Activated CD4-positive, alpha-beta T cell treated with anti-CD3 and anti-CD28 coated beads, Interleukin-2, amount 50 U/mL, for 4 hours (primary cell): ENCODE data around the gene CNN3.

Experiments used
- DNase-seq, 2 experiments: peaks; one replicate each; pipeline ENCODE4 v3.0.0-alpha.2; 2020

The CNN3 gene

DNA sequence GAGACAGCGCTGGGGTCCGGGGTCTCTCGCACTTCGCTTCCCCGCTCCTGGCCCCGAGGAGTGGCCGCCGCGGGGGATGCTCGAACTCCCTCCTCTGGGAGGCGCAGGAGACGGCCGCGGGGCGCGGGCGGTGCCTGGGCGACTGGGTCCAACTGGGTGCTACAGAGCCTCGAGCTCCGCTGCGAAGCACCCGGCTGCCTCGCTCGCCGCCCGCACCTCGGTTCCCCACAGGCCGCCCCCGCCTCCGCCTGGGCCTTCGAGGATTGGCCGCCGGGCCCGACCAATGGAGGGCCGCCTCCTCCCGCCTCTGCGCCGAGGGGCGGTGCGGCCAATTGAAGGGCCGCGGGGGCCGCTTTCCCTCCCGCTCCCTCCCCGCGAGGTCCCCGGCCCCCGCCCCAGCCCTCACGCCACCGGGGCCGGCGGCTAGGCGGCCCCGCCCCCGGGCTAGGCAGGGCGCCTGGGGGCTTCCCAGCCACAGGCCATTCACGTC is at the start of gene CNN3:
Gene CNN3 (minus strand): TSS at position 196 of the 490 bp plus-strand sequence. CDS start 216 bp downstream, outside the sequence.
- peak; percentile 55 to 67 for DNase-seq

DNA sequence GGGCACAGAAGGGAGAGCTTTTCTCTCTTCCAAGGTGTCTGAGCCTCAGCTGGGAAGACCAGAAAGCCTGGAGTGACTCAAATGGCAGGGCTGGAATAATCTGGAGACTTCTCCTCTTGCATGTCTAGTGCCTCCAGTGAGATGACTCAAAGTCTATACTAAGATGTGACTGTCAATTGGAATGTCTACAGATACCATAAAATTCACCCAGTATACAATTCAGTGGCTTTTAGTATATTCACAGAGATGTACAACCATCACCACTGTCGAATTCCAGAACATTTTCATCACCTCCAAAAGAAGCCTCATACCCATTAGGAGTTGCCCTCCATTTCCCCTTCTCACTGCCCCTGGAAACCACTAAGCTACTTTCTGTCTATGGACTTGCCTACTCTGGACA is 47.9 kb upstream of the CNN3 start:
- no peak for DNase-seq

DNA sequence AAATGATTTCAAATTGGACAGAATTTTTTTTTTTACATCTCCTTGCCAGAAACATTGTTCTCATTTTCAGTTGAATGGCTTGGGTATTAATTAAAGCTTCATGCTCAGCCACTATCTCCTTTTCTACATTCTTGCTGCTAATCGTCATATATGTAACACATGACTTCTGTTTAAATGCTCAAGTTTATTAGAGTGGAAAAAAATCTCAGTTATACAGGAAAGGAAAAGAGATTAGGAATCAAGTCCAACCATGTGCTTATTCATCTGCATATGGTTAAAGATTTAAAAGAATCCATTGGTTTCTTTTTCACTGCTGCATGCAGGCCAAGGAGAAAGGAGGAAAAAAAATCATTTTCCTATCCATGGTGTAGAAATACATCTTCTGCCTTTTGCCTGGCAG is 47.3 kb upstream of the CNN3 start:
- DNase-seq, result no peak

DNA sequence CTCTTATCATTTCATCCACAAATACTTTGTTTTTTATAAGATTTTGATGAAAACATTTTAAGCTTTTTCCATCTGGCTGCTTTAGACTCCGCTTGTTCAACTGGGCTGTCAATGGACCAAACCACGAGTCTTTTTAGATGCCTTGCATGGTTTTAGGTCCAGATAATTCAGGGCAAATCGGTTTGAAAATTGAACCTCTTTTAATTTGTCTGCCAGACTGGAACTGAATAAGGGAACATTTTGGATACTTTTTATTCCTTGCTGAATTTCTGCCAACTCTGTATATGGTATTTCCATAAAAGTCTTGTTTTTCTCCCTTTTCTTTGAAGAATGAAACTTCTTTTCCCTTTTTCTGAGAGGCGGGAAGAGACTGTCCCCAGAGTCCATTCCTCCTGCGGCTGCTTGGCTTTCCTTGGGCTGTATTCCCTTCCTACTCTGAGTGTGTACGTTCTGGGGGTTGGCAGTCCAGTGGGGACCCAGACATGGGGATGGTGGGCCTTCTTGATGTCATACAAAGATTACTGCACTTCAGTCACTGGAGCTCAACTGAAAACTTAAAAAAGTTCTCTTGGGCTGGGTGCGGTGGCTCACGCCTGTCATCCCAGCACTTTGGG is 46.5 kb upstream of the CNN3 start:
- no peak for DNase-seq

DNA sequence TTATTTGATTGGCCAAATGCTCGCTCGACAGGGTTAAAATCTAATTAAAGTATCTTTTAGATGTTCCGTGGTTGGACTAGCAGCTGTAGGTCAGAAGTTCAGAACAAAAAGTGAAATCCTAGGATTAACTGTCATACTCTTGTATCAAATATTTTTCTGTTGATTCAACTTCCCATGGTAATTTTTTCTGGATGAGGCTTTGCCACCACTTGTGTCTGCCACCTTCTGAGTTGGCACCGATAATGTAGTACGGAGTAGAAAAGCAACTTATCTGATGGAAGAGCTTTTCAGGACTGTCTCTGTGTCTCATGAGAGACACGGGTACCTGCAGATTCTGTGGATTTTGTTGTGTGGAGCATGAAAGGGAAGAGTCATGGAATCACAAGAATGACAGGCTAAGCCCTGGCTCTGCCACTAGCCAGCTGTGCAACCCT is 44.6 kb upstream of the CNN3 start:
- no peak for DNase-seq

DNA sequence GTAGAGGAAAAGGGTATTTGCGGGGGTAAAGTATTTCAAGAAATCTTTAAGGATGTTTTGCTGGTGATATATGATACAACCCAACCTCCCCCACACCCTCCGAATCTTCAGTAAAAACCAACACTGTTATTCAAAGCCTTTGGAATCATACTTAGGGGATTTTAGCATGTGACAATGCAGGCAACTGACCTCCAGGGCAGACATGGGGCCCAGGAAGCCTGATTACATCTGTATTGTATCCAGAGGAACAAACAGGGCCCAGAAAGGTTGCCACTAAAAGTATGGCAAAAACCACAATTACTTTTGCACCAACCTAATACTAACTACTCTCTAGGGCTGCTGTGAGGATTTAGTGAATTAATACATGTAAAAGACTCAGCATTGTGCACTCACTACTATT is 43.9 kb upstream of the CNN3 start:
- no peak for DNase-seq

DNA sequence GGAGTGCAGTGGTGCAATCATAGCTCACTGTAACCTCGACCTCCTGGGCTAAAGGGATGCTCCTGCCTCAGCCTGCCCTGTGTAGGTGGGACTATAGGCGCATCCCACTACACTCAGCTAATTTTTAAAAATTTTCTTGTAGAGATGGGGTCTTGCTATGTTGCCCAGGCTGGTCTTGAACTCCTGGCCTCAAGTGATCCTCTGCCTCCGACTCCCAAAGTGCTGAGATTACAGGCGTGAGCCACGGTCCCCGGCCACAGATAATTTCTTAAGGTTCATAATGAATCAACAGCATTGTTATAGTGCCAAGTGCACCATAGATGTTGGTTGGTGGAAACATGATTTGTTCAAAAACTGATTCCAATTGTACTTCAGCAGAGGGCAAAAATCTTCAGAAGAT is 42.2 kb upstream of the CNN3 start:
- DNase-seq, result no peak

DNA sequence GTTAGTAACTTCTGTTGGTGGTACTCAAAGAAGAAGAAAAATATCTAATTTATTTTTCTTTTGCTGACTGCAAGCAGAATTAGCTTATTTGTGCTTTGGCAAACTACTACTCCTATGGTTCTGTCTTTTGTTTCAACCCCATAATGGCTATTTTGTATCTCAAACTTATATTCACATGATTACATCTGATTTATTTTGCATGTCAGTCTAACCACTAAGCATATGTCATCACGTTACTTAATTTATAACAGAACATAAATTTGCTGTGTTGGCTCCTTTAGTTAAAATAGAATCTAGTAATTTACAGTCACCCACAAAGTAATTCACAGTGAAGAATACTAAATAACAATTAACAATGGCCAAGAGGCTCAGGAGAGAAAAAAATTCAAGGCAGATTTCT is 39.1 kb upstream of the CNN3 start:
- DNase-seq, result no peak

DNA sequence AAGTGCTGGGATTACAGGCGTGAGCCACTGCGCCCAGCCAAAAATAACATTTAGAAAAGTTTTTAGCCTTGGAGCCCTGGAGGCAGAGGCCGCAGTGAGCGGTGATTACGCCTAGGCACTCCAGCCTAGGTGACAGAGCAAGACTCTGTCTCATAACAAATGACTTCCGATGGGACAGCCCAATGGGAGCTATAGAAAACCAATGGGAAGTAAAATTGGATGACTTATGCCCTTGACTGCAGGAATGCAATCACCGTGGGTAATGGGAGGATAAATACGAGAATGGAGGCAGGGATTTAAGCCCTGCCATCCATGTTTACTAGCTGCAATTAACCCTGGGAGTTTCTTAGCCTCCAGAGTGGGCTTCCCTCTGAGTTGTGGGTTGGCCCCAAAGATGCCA is 37.0 kb upstream of the CNN3 start:
- no peak for DNase-seq

DNA sequence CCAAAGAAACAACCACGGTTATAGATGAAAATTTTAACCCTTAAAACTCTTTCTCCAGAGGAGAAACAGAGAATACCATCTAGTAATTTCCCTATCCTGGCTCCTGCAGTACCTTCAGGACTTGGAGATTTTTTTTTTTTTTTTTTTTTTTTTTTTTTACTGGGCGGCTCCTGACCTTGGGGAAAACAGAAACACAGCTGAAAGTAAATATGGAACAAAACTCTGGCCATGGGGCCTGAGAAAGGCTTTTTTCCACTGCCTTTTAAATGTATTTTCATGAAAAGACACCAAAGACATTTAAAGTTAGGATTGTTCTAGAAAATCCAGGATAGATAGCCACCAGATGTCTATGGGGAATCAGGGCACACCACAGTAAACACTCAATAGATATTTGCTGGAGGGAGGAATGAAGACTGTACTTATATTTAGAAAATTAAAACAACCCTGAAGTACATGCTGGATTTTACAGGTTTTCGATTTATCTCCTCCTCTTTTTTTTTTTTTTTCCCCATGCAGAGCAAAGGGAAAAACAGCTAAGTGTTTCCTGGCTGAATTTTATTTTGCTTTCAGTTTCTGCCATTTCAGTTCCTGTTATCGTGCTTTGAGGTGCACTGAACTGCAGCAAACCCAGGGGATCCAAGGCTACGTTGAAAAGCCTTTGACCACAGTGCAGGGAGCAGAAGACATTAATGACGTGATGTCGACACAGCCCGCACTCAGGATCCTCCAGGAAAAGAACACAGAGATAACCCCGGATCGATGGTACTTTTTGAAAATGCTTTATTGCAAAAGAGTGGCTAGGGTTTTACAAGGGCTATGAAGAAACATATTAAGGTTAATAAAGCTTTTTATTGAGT is 35.7 kb upstream of the CNN3 start:
- DNase-seq, result peak in 1 of 2 experiments; percentile 3

DNA sequence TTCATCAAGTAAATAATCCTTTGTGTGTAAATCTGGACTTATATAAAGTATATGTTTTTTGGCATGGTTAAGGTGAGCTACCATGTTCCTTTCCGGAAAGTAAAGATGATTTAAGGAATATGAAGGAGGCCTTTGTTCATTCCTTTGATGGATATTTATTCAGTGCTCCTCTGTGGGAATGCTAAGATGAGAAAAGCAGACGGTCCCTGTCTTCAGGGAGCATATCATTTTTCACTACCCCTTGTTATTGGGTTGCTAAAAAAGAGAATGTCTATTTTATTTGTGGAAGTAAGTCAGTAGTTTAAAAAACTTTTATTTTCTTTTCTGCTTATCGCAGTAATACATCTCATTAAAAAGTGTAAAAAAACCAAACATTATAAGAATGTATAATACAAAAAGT is 35.1 kb upstream of the CNN3 start:
- no peak for DNase-seq

DNA sequence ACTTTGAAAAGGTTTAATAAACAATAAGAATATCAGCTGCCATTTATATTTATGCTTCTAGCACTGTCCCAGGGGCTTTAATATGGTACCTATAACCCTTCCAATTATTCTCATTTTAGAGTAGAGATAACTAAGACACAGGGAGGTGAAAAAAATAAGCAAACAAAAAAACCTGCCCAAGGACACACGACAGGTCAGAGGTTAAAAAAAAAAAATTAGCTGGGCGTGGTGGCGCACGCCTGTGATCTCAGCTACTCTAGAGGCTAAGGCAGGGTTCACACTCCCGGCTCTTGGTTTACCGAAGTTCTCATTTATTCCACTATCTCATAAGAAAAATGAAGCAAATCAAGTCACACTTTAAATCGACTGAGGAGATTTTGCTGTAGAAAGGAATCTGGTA is 34.7 kb upstream of the CNN3 start:
- no peak for DNase-seq

DNA sequence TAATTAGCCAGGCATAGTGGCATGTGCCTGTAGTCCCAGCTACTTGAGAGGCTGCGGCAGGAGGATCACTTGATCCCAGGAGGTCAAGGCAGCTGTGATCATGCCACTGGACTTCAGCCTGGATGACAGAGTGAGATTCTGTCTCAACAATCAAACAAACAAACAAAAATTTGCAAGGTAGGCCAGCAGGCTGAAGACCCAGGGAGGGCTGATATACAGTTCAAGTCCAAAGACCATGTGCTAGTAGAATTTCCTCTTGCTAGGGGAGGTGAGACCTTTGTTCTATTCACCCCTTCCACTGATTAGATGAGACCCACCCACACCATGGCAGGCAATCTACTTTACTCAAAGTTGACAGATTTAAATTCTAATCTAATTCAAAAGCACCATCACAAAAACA is 31.2 kb upstream of the CNN3 start:
- DNase-seq, result no peak

DNA sequence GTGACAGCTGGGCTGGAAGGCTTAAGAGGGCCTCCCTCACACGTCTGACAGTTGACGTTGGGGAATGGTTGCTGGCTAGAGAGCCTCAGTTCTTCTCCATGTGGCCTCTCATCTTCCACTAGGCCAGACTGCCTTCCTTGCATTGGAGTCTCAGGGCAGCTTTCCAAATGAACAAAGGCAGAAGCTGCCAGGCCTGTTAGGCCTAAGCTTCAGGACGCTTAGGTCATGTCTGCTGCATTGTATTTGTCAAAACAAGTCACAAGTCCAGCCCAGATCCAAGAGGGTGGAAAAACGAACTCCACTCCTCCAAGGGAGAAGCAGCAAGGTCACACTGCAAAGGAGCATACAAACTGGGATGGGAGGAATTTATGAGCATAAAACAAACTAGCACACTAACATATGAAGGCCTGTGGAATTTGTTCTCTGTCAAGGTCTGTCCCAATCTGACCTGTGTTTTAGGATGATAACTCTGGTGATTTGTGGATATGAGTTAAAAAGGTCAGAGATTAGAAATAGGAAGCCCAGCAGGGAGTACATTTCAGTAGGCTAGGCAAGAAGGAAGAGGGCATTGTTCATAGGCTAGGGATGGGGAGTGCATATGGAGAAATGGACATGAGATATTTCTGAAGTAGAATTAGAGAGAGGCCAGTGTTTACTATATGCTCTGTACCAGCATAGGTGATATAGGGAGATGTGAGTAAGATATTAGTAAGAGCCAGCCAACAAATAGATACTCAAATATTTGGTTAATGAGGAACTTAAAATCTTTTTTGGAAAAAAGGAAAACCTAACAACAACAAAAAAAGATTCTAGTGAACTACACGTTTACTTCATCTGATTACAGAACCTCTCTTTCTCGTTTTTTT is 29.1 kb upstream of the CNN3 start:
- no peak for DNase-seq

DNA sequence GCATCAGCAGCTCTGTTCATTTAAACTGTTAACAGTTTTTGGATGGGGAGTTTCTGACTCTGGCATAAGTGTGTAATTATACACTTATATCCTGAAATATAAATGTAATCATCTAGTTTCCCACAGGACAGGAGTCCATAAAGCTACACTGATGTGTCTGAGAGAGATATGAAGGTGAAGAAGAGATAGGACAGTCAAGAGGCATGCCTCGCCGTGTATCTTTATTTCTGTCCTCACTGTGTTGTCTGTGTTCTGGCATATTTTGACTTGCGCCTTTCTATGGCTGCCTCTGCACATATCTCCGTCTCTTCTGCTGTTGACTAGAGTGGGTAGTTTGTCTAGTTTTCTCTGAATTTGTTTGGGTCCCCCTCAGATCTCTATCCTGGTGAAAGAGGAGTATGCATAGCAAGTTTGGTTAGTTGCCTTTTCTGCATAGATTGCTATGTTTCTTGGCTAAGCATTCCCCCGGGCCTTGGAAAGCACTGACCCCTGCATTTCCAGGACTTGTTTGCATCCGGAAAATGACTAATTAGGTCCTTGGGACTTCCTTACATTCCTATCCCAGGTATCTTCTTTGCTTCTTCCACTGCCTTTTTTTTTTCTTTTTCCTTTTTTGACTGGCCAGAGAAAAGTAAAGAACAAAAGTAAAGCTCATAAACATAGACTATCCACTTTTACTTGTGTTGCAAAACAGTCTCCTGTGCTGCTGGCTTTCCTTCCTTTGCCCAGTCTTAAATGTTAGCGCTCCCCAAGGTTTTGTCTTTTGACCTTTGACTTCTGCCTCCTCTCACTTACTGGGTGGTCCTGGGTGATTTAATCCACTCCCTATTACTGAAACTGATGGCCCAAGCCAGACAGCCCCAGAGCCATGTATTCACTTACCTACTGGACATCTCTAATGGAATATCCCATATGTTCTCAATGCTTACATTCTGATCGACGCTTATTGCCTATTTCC is 27.6 kb upstream of the CNN3 start:
- no peak for DNase-seq

DNA sequence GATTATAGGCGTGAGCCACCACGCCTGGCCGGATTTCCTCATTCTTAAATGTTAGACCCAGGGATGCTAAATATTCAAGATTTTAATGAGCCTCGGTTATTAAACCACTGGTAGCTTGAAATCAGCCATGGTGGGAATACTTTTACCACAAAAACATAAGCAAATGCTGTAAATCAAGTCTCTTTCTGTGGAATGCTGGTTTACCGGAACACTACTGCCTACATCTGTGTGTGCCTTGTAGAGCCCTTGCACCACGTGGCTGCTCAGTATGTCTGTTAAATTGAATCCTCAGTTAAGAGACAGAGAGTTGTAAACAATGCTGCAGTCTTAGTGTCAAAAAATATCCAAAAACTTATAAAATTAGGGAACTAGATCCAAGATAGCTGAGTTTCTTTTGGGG is 26.8 kb upstream of the CNN3 start:
- no peak for DNase-seq

DNA sequence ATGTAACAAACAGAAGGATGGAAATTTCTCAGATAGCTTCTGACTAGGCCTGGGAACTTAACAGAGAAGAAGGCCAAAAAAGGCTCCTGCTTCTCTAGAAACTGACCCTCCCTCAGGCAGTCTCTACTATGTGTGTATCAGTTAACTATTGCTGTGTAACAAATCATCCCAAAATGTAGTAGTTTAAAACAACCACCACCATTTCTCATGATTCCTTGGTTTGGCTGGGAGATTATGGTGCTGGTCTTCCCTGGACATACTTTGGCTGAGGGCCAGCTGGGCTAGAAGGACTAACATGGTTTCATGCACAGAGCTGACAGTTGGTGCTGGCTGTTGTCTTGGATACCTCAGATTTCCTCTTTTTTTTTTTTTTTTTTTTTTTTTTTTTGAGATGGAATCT is 26.2 kb upstream of the CNN3 start:
- DNase-seq, result no peak

DNA sequence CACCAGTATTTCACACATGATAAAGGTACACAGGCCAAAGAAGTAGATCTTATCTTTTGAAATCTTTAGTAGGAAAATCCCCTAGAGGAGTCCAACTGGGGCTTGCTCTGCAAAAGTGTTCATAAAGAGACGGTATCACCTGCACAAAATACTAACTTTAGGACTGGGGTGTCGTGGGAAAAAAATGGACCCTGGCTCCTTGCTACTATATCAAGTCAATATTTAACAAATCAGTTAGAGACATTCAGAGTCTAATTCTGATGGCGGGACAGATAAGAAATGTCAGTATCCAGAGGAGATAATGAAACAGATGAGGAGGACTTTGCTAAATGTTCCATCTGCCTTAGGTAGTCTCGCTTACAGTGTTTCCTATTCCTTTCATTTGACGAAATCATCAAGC is 25.6 kb upstream of the CNN3 start:
- DNase-seq, result no peak

DNA sequence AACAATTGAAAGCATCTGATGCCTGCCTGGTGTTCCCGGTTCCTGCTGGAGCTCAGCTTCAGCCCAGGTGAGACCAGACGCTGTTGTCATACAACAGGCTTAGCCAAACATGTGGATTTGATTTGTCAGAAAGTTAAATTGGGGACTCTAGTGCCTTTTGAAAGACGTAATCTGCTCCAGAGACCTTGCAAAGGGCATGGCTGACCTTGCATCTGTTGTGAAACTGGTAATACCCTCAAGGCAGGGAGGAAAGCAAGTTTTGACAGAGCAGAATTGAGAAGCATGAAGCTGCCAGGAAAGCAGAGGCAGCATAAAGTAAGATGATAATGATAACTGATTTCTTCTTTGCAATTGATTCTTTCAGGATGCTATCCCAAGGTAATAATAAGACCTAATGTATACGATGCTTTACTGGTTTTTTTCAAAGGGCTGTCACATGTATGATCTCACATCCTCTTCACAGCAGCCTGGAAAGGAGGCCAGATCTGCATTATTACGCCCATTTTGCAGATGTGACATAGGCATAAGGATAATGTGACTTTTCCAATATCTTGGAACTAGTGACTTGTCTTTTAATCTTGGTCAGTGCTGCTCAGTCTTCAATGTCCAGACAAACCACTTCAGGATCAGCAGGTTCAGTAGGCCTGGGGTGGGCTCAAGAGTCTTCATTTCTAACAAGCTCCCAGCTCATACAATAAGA is 24.7 kb upstream of the CNN3 start:
- DNase-seq, result no peak

DNA sequence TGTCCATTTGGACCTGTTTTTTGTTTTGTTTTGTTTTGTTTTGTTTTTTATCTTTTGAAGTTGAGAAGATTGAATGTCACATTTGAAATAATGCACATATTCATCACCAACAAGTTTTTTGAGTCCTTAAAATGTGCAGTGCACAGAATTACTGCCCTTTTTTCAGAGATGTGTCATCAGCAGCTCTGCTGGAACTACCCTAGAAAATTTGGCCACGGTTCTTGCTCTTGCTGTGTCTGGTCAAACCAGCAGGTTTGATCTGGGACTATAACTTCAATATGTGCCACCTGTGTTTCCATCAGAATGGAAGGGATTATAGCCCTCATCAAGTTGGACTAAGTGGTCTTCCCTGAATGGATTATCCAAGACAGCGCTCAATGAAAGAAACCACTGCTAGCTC is 24.1 kb upstream of the CNN3 start:
- no peak for DNase-seq
